ENCODE data around the gene ZFHX3.

DNA sequence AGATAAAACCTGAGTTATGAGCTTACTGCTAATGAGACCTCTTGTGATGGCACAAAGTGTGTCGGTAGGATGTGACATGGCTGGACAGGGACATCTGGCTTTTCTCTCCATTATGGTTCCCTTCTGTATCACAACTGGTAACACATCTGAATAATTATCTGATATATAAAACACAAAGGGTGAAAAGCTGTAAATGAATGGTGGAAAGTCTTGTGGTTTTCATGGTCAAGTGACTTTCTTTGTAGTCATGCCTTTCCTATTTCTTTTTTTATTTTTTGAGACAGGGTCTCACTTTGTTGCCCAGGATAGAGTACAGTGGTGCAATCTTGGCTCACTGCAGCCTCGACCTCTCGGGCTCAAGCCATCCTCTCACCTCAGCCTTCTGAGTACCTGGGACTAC, 35.3 kb upstream of the ZFHX3 start:
- TF ChIP-seq, protein P1, sequence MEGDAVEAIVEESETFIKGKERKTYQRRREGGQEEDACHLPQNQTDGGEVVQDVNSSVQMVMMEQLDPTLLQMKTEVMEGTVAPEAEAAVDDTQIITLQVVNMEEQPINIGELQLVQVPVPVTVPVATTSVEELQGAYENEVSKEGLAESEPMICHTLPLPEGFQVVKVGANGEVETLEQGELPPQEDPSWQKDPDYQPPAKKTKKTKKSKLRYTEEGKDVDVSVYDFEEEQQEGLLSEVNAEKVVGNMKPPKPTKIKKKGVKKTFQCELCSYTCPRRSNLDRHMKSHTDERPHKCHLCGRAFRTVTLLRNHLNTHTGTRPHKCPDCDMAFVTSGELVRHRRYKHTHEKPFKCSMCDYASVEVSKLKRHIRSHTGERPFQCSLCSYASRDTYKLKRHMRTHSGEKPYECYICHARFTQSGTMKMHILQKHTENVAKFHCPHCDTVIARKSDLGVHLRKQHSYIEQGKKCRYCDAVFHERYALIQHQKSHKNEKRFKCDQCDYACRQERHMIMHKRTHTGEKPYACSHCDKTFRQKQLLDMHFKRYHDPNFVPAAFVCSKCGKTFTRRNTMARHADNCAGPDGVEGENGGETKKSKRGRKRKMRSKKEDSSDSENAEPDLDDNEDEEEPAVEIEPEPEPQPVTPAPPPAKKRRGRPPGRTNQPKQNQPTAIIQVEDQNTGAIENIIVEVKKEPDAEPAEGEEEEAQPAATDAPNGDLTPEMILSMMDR (IDR thresholded peaks at IDR 0.05) = no peak
- TF ChIP-seq POLR2A (IDR thresholded peaks at IDR 0.05) = no peak

Data from testis (tissue), 2 donors.